T-helper 22 cell (primary cell): Measurements from ENCODE around the gene CSAD.
A peak's percentile ranks its signal among the peaks of the same experiment; 100 is the strongest.

Experiments used
- DNase-seq: peaks from one replicate; pipeline ENCODE4 v3.0.0-alpha.2; 2020; ENCODE audit warnings: low read depth

Gene CSAD, protein sequence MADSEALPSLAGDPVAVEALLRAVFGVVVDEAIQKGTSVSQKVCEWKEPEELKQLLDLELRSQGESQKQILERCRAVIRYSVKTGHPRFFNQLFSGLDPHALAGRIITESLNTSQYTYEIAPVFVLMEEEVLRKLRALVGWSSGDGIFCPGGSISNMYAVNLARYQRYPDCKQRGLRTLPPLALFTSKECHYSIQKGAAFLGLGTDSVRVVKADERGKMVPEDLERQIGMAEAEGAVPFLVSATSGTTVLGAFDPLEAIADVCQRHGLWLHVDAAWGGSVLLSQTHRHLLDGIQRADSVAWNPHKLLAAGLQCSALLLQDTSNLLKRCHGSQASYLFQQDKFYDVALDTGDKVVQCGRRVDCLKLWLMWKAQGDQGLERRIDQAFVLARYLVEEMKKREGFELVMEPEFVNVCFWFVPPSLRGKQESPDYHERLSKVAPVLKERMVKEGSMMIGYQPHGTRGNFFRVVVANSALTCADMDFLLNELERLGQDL

DNA sequence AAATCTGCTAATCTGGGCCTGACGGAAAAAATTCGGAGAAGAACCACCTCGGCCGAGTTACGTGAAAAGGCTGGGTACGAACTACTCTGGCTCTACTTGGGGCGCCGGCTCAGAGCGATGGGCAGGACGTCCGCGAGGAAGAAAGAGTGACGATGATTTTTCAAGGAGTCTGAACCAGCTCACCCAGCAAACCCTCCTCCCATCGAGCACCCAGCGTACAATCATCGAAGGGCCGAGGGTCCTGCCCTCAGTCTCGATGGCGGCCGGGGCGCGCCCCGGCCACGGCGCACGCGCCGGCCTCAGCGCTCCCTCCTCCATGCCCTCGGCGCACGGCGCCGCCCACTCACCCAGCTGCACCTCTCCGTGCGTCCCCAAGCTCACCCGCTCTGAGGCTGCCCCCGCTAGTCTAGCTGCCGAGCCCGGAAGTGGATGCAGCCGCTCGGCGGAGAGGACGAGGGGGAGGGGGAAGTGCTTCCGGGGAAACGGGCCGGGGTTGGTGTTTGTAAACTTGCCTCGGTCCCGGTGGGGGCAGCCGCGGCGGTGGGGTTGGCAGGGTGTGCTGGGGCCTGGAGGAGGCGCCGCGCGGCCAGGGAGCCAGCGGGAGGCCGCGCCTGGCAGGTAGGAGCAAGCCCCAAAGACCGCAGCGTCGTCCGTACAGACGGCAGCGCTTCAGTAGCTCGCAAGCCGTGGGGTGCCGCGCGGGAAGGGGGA is at the start of gene CSAD, which contains the start of gene ZNF740:
Gene CSAD, minus strand, starts transcription at position 706 of the 711 bp plus-strand sequence. CDS start 7,455 bp downstream, outside the sequence.
Gene ZNF740, plus strand, starts transcription at position 503 of the 711 bp plus-strand sequence. CDS start 1,262 bp downstream, outside the sequence.
- peak; percentile 98 for DNase-seq

DNA sequence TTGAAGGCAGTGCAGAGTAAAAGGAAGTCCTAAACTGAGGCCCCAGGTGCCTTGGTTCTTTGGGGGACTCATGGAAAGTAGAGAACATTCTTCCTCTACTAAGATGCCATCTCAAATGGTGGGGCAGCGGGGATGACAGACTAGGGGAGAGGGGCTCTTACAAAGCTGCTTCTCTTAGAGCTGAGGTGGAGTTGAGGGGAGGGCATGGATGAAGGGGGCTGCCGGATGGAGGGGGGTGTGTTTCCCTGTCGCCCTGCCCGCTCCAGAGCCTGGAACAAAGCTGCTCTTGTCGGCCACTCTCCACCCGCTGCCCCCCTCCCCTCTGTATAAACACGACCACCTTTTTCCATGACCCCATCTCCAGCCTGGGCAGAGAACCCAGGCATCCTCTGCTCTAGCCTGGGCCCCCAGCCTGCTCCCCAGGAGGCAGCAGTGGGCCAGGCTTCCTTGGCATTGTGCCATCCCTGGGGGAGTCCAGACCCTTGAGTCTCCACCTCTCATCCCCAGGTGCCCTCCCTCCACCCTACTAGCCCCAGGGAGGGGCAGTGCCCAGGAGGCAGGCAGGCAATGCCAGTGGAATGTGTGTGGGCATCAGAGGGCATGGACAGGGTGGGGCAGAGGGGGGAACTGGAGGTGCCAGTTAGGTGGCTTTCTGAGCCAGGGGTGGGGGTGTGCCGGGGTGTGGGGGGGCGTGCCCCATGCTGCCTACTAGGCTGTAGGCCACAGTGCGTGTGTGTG is 49.6 kb upstream of the CSAD start:
- DNase-seq = no peak

DNA sequence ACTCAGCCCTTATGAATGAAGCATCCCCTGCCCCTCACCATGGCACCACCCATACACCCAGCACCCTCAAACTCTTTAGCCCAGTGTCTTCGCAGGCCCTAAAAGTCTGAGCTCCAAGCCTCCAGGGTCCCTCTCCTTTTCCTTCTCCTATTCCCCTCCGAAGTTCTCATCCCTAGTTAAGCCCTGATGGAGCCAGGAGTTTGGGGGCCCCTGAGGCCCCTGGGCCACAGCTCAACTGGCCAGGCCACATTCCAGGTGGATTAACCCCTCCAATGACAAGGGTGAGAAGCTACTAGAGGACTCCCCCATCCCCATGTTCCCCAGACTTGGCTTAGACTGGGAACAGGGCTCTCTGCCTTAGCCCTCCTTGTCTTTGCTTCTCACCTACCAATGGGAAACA is 48.7 kb upstream of the CSAD start:
- DNase-seq = no peak

DNA sequence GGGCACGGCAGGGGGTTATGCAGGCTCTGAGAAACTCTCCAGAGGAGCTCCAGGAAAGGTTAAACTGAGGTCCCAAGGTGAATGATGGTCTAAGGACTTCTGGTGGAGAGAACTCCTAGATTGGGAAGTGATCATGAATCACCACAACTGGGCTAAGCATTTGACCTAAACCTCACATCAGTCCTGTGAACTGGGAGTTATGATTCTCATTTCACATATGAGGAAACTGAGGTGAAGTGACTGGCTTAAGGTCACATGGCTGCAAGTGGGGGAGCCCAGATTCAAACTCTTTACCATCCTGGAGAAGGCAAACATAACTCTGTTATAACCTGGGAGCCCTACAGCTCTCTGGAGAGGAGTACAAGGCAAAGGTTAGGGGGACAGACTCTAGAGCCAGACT is 47.1 kb upstream of the CSAD start:
- no peak for DNase-seq

DNA sequence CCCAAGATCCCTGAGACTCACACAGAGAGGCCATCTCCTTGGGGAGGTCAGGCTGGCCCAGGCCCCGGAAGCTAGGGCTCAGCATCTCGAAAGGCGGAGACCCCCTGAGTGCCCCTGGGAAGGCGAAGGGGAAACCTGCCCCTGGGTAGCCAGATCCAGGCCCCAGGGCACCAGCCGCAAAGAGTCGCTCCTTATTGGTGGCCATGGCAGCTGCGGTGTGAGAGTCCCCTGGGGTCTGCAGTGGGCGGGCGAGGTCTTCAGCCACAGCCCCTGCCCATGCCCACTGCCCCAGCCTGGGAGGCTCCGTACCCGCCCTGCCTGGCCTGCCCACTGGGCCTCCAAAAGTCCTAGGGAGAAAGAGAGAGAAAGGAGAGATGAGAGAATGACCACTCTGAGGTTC is 46.6 kb upstream of the CSAD start:
- DNase-seq = no peak

DNA sequence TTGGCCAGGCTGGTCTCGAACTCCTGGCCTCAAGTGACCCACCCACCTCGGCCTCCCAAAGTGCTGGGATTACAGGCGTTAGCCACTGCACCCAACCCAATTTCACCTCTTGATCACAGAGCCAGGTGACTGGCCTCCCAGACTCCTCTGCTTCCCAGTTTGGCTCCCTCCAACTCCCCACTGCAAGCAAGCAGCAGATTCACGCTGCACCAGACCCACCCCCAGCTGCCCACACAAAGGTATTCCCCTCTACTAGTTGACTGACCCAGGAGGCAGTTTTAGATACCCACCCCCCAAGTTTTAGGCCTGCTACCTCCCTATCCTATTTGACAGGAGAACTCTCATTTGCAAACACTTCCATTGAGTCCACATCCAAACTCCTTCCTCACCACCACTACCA is 46.1 kb upstream of the CSAD start:
- DNase-seq = no peak

DNA sequence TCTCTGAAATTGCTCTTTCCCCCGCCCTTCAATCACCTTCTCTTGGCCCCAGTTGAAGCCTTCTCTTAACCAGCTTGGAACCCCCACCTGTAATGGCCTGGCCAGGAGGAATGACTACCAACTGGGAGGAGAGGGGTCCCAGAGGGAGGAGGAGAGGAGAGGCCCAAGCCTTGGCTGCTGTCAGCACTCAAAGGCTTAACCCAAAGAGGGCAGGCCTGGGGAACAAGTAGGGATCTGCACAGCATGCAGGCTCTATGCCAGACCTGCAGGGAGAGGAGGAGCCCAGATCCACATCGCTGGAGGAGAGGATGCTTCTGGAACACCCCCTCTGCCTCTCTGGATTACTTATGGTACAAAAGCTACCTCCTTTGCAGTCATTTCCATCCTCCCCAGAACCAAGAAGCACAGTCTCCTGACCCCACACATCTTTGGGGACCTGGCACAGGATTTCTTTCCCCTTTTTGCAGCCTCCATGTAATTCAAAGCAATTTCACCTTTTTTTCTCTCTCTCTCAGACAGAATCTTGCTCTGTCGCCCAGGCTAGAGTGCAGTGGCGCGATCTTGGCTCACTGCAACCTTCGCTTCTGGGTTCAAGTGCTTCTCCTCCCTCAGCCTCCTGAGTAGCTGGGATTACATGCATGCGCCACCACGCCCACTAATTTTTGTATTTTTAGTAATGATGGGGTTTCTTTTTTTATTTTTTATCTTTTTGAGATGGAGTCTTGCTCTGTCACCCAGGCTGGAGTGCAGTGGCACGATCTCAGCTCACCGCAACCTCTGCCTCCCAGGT is 45.1 kb upstream of the CSAD start:
- DNase-seq = no peak

DNA sequence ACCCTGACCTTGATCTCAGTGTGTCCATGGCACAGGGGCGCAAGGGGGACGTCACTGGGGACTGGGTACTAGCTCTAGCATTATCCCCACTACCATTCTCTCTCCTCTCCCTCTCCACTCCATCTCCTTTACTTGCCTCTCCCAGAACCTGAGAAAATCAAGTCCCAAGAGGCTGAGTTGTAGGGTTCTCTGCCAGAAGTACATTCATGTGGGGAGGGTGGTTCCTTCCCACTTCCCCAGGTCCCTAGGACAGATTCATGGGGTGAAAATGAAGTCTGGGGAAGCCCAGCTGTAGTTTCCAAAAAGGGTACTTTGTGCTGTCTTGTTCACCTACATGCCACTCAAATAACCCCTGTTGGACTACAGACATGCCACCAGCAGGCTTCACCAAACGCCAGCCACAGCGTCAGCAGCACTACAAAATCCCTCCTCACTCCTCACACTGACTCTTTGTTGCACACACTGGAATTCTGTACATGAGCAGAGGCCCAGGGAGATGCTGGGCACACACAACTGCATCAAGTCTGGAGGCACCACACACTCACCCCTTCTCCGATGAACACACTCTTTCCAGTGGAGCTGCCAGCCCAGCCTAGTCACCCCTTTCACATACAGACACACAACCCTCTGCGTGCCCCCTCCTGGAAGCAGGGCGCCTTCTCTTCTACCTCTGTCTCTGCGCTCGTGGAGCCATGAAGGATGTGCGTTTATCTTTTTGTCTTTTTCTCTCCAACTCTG is 44.3 kb upstream of the CSAD start:
- DNase-seq = no peak

DNA sequence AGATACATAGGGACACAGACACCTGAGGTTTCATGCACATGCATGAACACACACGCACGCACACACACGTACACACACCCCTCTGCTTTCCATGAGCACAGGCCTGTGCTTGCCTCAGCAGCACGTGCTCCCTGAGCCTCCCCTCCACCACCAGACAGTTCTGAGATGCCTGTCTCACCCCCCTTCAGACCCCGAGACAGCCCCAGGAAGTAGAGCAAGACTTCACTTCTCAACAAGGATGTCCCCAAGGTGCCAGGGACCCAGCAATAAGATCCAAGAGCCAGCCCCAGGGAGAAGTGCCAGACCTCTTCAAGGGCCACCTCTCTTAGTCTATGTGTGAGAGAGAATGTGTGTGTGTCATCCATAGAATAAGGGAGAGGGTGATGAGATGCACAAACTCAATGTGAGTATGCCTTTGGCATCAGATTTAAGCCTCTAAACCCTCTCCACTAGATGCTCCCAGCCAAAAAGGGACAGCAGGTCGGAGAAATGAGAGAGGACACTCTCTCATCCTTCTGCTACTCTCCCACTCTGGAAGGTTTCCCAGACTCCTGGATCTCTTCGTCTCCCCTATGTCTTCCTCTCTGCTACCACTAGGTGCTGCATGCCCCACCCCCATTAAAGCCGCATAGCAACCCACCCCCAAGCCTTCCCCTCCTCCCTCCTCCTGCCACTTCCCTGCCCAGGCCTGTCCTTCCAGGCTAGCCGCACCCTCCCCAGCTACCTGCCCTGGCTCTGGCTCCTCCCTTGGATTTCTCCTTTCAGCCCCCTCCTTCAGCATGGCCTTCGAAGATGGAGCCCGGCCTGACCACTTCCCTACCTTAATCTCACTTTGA is 43.6 kb upstream of the CSAD start:
- DNase-seq = no peak

DNA sequence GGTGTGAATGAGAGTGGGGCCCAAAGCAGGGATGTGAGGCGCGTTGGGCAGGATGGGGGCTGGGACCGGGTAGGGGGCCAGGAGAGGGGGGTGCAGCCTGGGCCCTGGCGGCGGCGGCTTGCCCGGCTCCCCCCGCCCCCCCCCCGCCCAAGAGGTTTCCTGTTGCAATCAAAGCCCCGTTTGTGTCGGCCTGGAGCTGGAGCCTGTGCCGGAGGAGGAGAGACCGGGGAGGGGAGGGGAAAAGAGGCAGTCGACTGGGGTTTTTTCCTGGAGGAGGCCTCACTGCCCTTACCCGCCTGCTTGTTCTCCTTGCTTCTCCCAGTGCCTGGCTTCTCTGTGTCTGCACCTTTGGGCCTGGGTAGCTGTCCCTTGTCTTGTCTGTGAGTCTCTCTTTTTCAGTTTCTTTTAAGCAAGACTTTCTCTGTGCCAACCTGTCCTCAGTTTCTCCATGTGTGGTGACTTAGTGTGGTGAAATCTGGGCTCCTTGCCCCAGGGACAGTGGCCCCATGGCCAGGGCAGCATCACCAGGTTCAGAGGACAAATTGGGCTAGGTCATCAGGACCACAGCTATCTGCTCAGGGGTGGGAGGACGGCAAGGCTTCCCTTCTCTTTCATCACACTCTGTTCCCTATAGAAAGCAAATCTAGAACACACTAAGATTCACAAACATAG is 42.8 kb upstream of the CSAD start:
- peak; percentile 45 for DNase-seq

DNA sequence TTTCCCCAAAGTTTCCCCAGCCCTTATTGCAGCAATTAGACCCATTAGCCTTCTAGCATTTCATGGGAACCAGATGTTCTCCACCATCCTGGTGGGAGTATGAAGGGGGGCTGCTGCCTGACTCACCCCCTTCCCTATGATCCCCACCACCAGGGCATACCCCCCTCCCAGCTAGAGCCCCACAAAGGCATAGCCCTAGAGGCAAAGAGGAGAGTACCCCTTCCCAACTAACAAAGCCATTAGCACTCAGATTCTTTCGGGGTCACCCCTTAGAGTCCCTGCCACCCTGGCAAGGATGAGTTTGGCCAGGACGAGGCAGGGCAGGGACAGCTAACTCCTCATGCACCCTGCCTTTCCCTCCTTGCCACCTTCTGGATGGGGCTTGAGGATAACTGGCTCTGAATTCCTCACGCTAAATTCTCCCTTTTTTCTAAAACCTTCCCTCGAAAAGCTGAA is 42.1 kb upstream of the CSAD start:
- DNase-seq = no peak

DNA sequence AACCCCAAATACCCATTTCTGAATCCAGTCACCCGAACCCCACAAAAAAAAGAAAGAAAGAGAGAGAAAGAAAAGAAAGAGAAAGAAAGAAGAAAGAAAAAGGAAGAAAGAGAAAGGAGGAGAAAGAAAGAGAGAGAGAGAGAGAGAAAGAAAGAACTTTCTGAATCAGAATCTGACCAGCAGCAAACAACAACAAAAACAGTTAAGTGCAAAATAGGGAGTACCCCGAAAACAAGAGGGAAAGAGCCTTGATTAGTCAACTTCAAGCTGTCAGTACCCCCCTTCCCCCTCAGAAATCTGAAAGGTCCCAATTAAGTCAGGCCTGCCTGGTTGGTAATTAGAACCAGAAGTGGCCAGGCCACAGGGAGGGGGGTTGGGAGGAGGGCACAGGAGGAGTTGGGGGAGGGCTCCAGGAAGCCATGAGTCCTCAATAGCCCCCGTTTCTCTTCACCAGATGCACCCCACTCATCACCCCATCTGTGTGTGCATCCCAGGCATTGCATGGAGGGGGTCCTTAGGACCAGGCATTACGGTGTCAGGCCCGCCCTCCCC is 41.5 kb upstream of the CSAD start:
- no peak for DNase-seq

DNA sequence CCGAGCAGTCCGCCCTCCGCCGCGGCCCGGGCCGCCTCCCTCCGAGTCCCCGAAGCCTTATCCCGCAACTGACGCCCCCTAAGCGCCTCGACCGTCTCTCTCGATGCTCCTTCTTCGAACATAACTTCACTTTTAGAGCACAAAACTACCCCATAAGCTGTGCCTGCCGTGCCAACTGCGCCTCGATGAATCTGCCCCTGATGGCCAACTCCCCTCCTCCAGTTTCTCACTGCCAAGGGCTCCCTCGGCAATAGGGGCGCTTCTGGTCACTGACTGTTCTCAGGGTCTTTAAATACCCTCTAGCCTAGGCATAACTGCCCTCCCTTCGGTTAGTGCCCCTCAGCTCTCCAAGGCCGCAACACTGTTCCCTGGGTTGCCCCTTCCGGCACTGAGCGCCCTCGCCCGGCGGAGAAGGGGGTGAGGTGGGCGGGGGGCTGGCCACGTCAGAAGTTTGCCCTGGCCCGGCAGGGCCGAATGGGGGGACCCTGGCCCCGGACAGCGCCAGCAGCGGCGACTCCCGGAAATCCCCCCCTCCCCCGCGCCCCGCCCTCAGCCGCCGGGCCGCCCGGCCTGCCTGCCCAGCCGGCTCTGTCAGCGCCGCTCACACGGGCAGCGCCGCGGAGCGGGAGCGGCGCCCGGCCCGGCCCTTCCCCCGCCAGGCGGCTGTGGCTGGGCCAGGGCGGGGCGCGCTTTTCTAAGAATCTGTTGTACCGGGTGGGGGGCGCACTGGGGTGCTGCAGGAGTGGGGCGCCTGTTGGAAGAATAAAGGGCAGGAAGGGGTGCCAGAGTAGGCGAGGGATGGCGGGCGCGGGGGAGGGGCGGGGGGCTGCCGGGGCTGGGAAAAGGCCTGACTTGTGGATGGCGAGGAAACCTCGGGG is 40.7 kb upstream of the CSAD start:
- DNase-seq = peak; percentile 29

DNA sequence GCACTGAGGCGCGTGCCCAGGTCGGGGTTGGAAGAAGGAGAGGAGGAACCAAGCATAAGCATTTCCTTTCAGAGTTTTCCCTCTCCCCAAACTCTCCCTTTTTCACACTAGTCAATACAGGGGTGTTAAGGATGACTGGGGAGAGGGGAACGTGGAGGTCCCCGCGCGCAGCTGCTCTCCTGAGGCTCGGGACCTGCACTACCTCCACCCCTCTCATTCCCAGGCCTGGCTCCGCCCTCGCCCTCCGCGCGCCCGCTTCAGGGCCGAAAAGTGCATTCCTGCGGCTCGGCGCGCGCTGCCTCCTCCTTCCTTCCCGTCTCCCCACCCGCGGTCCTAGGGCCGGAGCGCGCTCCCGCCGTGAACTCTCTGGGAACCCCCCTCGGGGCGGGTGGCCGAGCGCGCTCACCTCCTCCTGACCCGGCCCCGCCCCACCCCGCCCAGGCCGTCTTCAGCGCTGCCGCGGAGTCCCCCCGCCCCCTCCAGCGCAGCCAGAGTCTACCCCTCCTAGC is 40.0 kb upstream of the CSAD start:
- DNase-seq = peak; percentile 74

DNA sequence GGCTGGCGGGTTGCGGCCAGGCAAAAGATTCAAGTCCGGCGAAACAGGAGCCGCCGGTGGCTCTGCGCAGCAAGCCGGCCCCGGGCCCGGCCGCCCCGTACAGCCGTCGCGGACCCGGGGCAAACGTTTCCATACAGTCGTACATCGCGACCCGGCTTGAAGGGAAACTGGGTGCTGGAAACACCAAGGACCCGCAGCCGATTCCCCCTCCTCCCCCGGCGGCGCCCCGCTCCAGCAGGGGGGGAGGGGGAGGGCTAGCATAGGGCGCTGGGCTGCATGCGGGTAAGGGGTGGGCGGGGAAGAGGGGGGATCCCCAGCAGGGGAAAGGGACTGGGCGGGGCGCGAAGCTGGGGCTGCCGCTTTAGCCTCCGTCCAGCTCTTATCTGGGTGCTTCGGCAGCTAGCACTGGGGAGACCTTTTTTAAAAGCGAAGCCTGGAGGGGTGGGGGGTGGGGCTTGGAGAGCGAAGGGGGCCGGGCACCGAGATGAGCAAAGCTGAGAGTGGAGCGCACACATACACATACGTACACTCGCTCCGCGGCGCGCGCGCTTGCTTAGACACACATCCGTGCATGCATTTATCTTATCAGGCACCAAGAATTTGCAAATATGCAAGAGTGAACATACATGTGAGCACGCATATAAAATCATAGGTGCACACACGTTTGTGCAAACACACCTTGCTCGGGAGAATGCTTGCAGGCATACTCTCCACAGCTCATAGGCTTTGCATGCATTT is 39.4 kb upstream of the CSAD start:
- DNase-seq = peak; percentile 61

DNA sequence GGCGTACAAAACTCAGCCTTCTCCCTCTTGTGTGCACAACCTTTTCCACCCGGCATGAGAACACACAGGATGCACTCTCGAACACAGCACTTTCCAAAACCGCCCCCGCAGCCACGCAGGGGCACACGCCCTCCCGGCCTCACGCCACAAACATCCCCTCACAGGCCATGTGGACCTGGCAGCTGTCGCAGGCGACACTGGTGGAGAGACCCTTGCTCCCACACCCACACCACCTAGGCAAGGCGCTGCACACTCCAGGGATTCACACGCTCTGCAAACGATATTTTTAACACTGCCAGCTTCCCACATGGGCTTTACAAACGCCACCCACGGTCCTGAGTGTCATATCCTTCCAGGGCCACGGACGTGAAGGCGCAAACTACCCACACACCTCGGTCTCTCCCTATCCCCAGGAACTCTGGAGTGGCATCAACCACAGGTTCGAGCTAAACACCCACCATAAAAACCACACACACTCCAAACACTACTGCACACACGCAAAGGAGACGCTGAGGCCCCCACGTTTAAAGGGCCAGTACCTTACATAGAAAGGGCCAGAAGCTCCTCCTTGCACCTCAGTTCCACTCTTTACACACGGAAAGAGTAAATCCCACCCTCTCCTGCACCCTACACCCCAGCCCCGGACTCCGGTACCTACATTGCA is 38.7 kb upstream of the CSAD start:
- DNase-seq = no peak
